SK-N-SH treated with all-trans-retinoic acid at 6 μM for 48 hours (cell line): ENCODE results near the gene UROC1.

Source experiments
- BACH2 ChIP-seq: fragments of 250-450 bp; sonication (Bioruptor Pico); IDR thresholded peaks from 2 replicates; pipeline ENCODE4 v1.9.0; 2021; ENCODE audit warnings: mild to moderate bottlenecking, borderline replicate concordance
- CREB5 ChIP-seq: fragments of 250-450 bp; sonication (Bioruptor Pico); IDR thresholded peaks from 2 replicates; pipeline ENCODE4 v1.5.1; 2020; ENCODE audit warnings: low read depth, mild to moderate bottlenecking, moderate library complexity
- CSRNP3 ChIP-seq: fragments of 250-450 bp; sonication (Bioruptor Pico); IDR thresholded peaks from 2 replicates; pipeline ENCODE4 v1.5.1; 2021; ENCODE audit warnings: mild to moderate bottlenecking, moderate library complexity
- ESRRG ChIP-seq: fragments of 250-450 bp; sonication (Bioruptor Pico); IDR thresholded peaks from 2 replicates; pipeline ENCODE4 v1.6.1; 2021; ENCODE audit warnings: mild to moderate bottlenecking
- OSR1 ChIP-seq: fragments of 250-450 bp; sonication (Bioruptor Pico); IDR thresholded peaks from 2 replicates; pipeline ENCODE4 v1.8.0; 2022; ENCODE audit warnings: moderate library complexity, mild to moderate bottlenecking, inconsistent platforms
- TCF4 ChIP-seq: fragments of 250-450 bp; sonication (Bioruptor Pico); IDR thresholded peaks from 2 replicates; pipeline ENCODE4 v1.8.0; 2021; ENCODE audit warnings: mild to moderate bottlenecking, moderate library complexity, borderline replicate concordance
- TSHZ2 ChIP-seq: fragments of 250-450 bp; sonication (Bioruptor Pico); IDR thresholded peaks from 2 replicates; pipeline ENCODE4 v1.5.0; 2020; ENCODE audit warnings: mild to moderate bottlenecking, moderate library complexity
- ZC3H10 ChIP-seq: fragments of 250-450 bp; sonication (Bioruptor Pico); IDR thresholded peaks from 2 replicates; pipeline ENCODE4 v1.5.1; 2021; ENCODE audit warnings: mild to moderate bottlenecking, moderate library complexity
- ZFP3 ChIP-seq: fragments of 250-450 bp; sonication (Bioruptor Pico); IDR thresholded peaks from 2 replicates; pipeline ENCODE4 v1.5.0; 2020; ENCODE audit warnings: mild to moderate bottlenecking, moderate library complexity
- ZFP30 ChIP-seq: fragments of 450-650 bp; formaldehyde crosslinking; IDR thresholded peaks from 2 replicates; pipeline ENCODE4 v1.5.0; 2022; ENCODE audit warnings: mild to moderate bottlenecking, moderate library complexity
- ZNF565 ChIP-seq: fragments of 450-650 bp; formaldehyde crosslinking; conservative IDR thresholded peaks from 2 replicates; pipeline ENCODE4 v1.5.0; 2020; ENCODE audit warnings: low read depth, mild to moderate bottlenecking, moderate library complexity
- TF ChIP-seq, protein P1 (sequence below): fragments of 250-450 bp; sonication (Bioruptor Pico); IDR thresholded peaks from 2 replicates; pipeline ENCODE4 v1.8.0; 2020; ENCODE audit warnings: mild to moderate bottlenecking, moderate library complexity, borderline replicate concordance

- TF ChIP-seq BACH2 (CRISPR knock-in tag) (no peak), CREB5 (CRISPR knock-in tag) (no peak), TSHZ2 (no peak), CSRNP3 (CRISPR knock-in tag) (no peak), ZFP30 (no peak), ZNF565 (CRISPR knock-in tag) (no peak), TCF4 (CRISPR knock-in tag) (no peak), OSR1 (CRISPR knock-in tag) (no peak), ESRRG (CRISPR knock-in tag) (no peak), ZFP3 (CRISPR knock-in tag) (no peak), ZC3H10 (no peak)
- TF ChIP-seq, protein P1, sequence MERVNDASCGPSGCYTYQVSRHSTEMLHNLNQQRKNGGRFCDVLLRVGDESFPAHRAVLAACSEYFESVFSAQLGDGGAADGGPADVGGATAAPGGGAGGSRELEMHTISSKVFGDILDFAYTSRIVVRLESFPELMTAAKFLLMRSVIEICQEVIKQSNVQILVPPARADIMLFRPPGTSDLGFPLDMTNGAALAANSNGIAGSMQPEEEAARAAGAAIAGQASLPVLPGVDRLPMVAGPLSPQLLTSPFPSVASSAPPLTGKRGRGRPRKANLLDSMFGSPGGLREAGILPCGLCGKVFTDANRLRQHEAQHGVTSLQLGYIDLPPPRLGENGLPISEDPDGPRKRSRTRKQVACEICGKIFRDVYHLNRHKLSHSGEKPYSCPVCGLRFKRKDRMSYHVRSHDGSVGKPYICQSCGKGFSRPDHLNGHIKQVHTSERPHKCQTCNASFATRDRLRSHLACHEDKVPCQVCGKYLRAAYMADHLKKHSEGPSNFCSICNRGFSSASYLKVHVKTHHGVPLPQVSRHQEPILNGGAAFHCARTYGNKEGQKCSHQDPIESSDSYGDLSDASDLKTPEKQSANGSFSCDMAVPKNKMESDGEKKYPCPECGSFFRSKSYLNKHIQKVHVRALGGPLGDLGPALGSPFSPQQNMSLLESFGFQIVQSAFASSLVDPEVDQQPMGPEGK (CRISPR knock-in tag) = no peak
These were observed 7.2 kb downstream of the UROC1 start for GRCh38 chr3:126510308-126510910.
